ENCODE data around the gene CNNM4. TPM values are rescaled to one million over a fixed set of nuclear protein-coding genes. Genes with fewer than 3 reads are reported as not detected.

CNNM4 gene
- polyA plus RNA-seq, 2 of the 4 experiments (the other 2 are of a cell fraction): 8.8 to 11.2 TPM

- Histone ChIP-seq H3K9me3 (no peaks in the 10 kb centered on the region), H3K4me3 (no peak overlapping the region), H3K4me1 (0 out of 3 replicates have a peak, but pooled peaks cover 3% of the 10 kb centered on the region), H3K27ac (no peak overlapping the region), H3K4me2 (no peak overlapping the region)
- ChIA-PET POLR2A (no interaction called here), CTCF (no interaction called here)
- ATAC-seq (no peak), FAIRE-seq (no peak), DNase-seq (ENCODE audit: low read depth in 1 of 2, low spot score in 1 of 2) (no peak)
- no peak for TF ChIP-seq NR3C1 (IDR thresholded peaks at IDR 0.05)
- no peak for TF ChIP-seq KDM1A (IDR thresholded peaks at IDR 0.05; ENCODE audit: low read depth)
- TF ChIP-seq ZNF302 (CRISPR knock-in tag; IDR thresholded peaks at IDR 0.05): no peak
- TF ChIP-seq REST (IDR thresholded peaks at IDR 0.05): no peak
- TF ChIP-seq GATA3 (IDR thresholded peaks at IDR 0.05; ENCODE audit: borderline replicate concordance): no peak
- TF ChIP-seq MAX (IDR thresholded peaks at IDR 0.05): no peak
These were observed 6.4 kb upstream of the CNNM4 start for GRCh38 chr2:96754317-96754716.

GRCh38 chr2:96756788-96757476 is 3.8 kb upstream of the CNNM4 start:
- 69% methylated on average over 5 of the region's 5 CpGs for WGBS (ENCODE audit: missing lambda C conversion rate)
- DNase-seq (ENCODE audit: low read depth in 1 of 2, low spot score in 1 of 2): peak in 1 of 2 experiments; percentile 36
- peak overlapping the region in 1 of 2 experiments; percentile 5; a peak in 1 of 6 replicates for H3K27ac ChIP-seq
- H3K4me2 ChIP-seq: no peak overlapping the region
- peaks cover 13% of the 10 kb centered on the region; the same call in 2 of the 3 replicates for H3K4me1 ChIP-seq
- no peak for FAIRE-seq
- no peaks in the 10 kb centered on the region for H3K9me3 ChIP-seq
- ATAC-seq: no peak
- H3K4me3 ChIP-seq: no peak overlapping the region
- TF ChIP-seq NFE2L2 (conservative IDR thresholded peaks at IDR 0.05; ENCODE audit: low read length) (peak; percentile 62), ZNF302 (CRISPR knock-in tag; IDR thresholded peaks at IDR 0.05) (no peak), RAD21 (conservative IDR thresholded peaks at IDR 0.05 in 1 of 2, IDR thresholded peaks at IDR 0.05 in 1 of 2) (peak in 1 of 2 experiments; percentile 43; a peak in 3 of 5 replicates)
- CTCF ChIA-PET: interaction anchor here (0.8 to 13.2 kb wide), 13 partner anchors 15 to 356 kb away, joined by 3 to 186 read pairs (median 3); partner anchors contain the start of gene ANKRD36
- POLR2A ChIA-PET: no interaction called here

GRCh38 chr2:96757477-96757860 is 3.2 kb upstream of the CNNM4 start:
- DNase-seq (ENCODE audit: low read depth in 1 of 2, low spot score in 1 of 2): no peak
- POLR2A ChIA-PET: no interaction called here
- WGBS (ENCODE audit: missing lambda C conversion rate): 74% methylated on average over 6 of the region's 6 CpGs

More at GRCh38 chr2:96757477-96757860, 3.2 kb upstream of the CNNM4 start:
- TF ChIP-seq NR3C1 (IDR thresholded peaks at IDR 0.05): no peak
- TF ChIP-seq HEYL (CRISPR knock-in tag; IDR thresholded peaks at IDR 0.05): no peak
- TF ChIP-seq REST (IDR thresholded peaks at IDR 0.05): no peak
- no peak for TF ChIP-seq SREBF2 (IDR thresholded peaks at IDR 0.05)
- TF ChIP-seq TFCP2L1 (CRISPR knock-in tag; IDR thresholded peaks at IDR 0.05): no peak
- TF ChIP-seq MYC (IDR thresholded peaks at IDR 0.05; ENCODE audit: borderline replicate concordance, low read length): no peak
- TF ChIP-seq FOXS1 (CRISPR knock-in tag; IDR thresholded peaks at IDR 0.05): no peak
- TF ChIP-seq RAD21 (conservative IDR thresholded peaks at IDR 0.05 in 1 of 2, IDR thresholded peaks at IDR 0.05 in 1 of 2): no peak
- TF ChIP-seq ATOH8 (CRISPR knock-in tag; IDR thresholded peaks at IDR 0.05; ENCODE audit: low read depth): no peak
- no peak for TF ChIP-seq TP53 (CRISPR knock-in tag; IDR thresholded peaks at IDR 0.05)
- no peak for TF ChIP-seq MAZ (IDR thresholded peaks at IDR 0.05; ENCODE audit: borderline replicate concordance, low read depth, low read length)
- TF ChIP-seq EP300 (IDR thresholded peaks at IDR 0.05): no peak
- no peak for TF ChIP-seq ZC3H11A (IDR thresholded peaks at IDR 0.05)
- TF ChIP-seq POLR2AphosphoS2 (conservative IDR thresholded peaks at IDR 0.05; ENCODE audit: low read length): no peak
- TF ChIP-seq HOXB5 (CRISPR knock-in tag; IDR thresholded peaks at IDR 0.05): no peak
- Histone ChIP-seq H3K9me3 (no peaks in the 10 kb centered on the region), H3K27ac (no peak overlapping the region), H3K4me1 (peaks cover 18% of the 10 kb centered on the region), H3K4me3 (no peak overlapping the region), H3K4me2 (no peak overlapping the region)
- FAIRE-seq: no peak
- CTCF ChIA-PET: interaction anchor here (0.8 to 13.2 kb wide), 12 partner anchors 15 to 355 kb away, joined by 3 to 186 read pairs (median 4); partner anchors contain the start of gene ANKRD36
- no peak for ATAC-seq

Measured in A549 (cell line).